Fibroblast of skin of right biceps (primary cell): ENCODE data around the gene TNS4.
"Not testable (repeated sequence)": the region's sequence is repeated elsewhere in the genome, so short reads cannot be mapped to it uniquely, and the experiment has no call there.

ENCODE experiments used
- DNase-seq: peaks from one replicate; pipeline ENCODE4 v3.0.0-alpha.2; 2013

TNS4 gene, protein sequence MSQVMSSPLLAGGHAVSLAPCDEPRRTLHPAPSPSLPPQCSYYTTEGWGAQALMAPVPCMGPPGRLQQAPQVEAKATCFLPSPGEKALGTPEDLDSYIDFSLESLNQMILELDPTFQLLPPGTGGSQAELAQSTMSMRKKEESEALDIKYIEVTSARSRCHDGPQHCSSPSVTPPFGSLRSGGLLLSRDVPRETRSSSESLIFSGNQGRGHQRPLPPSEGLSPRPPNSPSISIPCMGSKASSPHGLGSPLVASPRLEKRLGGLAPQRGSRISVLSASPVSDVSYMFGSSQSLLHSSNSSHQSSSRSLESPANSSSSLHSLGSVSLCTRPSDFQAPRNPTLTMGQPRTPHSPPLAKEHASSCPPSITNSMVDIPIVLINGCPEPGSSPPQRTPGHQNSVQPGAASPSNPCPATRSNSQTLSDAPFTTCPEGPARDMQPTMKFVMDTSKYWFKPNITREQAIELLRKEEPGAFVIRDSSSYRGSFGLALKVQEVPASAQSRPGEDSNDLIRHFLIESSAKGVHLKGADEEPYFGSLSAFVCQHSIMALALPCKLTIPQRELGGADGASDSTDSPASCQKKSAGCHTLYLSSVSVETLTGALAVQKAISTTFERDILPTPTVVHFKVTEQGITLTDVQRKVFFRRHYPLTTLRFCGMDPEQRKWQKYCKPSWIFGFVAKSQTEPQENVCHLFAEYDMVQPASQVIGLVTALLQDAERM

DNA sequence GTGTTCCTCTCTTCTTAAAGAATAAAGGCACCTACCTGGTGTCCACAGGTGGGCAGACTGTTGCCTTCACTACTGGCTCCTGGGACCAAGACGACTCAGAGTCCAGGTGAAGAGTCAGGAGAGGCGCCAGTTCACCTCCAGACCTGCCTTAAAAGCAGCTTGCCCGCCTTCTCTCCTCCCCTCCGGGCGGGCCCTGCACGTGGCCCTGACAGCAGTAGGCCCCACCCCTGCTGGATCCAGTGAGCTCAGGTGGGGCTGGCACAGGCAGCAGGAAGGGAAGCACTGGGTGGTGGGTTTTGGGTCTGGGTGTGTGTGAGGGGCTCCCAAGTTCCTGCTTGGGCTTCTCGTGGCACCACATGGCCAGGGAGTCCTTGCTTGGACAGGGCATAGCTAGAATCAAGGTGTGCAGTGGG lies at the start of gene TNS4:
TSS of gene TNS4 (minus strand) at position 125 of the 413 bp plus-strand sequence. CDS start 5,198 bp downstream, outside the sequence.
- no peak for DNase-seq

DNA sequence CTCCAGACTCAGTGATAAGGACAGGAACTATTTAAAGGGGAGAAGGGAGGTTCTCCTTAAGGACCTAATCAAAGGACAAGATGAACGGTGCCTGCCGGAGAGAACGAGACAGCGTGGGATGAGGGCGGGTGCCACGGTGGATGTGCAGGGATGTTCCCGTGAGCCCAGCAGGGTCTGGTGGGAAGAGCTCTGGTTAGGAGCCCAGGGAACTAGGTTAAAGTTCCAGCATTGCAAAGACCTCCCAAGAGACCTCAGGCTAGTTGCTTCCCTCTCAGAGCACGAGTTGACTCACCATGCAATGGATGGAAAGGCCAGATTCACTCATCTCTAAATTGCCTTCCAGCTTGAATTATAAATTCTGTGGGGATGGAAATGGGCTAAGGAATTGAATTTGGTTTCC lies 49.2 kb upstream of the TNS4 start:
- peak; percentile 94 for DNase-seq

DNA sequence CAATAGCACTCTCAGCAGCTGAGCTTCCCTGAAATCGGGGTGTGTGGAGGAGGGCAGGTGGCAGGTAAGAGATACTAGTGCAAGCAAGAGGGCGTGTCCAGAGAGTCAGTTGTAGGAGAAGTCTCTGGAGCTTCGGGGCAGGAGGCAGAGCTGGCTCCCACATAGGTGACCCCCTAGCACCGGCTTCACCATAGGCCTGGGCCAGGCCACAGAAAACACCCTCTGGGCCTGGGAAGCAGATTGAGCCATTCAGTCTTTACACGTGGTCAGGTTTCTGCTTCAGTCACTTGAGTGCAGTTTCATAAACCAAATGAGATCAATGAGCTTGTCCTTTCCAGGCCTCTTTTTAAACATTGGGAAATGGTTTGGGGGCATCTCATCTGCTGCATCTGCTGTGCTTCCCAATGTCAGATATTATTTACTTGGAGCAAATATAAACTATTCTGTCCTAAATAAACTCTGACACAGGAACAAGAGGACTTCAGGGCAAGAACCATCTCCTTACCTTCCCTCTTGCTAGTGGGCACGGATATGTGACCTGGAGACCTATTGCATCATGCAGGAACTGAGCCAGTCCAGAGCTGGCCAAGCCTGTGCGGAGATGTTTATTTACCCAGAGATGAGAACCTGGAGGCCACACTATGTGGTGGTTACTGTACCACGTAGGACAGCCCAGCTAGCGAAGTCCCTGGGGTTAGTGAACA lies 47.7 kb upstream of the TNS4 start:
- DNase-seq, result peak; percentile 60

DNA sequence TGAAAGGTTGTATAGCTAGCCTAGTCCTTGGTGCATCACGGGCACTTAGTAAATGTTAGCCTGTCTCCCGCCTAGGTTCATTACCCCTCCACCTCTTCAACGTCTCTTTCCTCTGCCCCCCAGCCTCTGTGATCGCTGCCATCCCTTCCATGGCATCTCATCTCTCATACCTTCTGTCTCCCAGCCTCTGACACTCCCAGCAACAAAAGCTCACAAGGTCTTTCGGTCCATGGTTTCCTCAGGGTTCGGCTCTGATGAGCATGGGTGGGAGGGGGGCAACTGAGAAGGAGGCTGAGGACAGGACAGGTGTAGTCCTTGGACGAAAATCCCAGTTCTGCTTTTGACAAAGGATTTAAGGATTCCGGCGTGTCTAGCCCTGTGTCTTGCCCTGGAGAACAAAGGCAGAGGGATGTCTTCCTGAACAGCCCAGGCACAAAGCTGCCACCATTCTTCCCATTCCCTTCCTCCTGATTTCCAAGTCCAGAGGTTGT lies 47.1 kb upstream of the TNS4 start:
- DNase-seq, result no peak

DNA sequence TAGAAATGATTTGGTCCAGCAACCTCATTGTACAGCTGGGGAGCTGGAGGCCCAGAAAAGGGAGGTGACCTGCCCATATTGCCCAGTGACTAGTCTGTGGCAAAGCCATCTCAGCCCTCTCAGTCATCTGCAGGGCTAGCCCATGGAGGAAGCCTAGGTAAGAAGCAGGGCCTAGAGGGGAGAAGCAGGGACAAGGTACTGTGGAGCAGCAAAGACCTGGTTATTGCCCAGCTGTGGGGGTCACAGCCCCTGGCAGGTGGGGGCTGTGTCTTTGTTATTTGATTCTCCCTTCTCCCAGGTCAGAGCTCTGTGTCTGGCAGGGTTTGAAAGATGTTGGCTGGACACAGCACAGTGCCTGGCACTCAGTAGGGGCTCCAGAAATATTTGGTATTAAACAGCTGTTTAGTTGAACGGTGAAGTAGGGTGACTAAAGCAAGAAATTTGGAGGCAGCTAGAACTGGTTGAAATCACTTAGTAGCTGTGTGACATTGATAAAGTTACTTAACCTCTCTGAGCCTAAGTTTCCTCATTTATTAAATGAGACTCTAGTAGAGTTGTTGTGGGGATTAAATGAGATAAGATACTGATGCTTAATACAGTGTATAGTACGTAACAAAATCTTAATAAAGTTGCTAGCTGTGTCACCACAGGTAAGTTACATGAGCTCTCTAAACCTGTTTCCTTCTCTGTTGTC lies 46.5 kb upstream of the TNS4 start:
- no peak for DNase-seq

DNA sequence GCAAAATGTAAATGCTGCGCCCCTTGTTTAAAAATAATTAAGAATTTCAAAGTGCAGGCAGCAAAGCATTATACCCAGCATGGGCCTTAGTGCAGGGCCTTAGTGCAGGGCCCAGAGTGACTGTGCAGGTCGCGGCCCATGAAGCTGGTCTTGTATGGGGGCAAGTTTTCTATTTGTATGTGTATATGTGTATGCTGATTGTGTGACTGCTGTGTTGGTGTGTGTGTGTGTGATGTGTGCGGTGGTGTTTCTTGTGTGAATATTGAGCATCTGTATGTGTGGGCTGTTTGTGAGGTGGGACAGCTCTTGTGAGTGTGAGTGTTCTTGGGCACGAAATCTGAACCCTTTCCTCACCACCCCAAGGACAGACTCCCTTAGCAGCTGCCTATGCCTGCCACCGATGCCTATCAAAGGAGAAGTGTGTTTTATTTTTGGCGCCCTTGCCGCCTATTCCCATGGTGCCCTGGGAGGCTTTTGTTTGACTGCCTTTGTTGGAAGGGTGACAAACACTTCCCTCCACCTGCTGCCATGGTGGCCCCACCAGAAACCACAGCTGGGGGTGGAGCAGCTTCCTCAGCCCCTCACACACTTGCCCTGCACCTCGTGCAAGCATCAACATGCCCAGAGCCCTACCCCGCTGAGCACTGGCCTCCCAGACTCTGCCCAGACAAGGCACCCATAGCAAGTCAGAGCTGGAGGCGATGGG lies 45.8 kb upstream of the TNS4 start:
- DNase-seq, result no peak

DNA sequence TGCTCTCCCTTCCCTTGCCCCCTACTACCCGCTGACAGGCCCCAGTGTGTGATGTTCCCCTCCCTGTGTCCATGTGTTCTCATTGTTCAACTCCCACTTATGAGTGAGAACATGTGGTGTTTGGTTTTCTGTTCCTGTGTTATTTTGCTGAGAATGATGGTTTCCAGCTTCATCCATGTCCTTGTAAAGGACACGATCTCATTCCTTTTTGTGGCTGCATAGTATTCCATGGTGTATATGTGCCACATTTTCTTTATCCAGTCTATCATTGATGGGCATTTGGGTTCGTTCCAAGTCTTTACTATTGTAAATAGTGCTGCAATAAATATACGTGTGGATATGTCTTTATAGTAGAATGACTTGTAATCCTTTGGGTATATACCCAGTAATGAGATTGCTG lies 45.1 kb upstream of the TNS4 start:
- DNase-seq, result not testable (repeated sequence)

DNA sequence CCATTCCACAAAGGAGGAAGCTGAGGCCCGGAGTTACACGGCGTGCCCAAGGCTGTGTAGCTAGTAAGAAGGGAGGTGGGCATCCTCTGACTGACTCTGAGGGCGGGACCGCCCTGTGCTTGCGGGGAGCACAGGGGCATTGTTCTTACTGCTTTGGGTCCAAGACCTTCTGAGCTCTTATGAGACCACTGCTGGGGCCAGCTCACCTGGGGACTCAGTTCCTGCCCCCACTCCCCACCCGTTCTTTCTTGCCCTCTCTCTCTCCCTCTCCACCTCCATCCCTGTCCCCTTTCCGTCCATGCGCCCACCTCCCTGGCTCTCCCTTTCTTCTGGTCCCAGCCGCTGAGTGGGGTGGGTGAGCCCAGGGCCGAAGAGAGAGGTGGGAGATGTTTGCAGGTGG lies 44.2 kb upstream of the TNS4 start:
- DNase-seq, result no peak

DNA sequence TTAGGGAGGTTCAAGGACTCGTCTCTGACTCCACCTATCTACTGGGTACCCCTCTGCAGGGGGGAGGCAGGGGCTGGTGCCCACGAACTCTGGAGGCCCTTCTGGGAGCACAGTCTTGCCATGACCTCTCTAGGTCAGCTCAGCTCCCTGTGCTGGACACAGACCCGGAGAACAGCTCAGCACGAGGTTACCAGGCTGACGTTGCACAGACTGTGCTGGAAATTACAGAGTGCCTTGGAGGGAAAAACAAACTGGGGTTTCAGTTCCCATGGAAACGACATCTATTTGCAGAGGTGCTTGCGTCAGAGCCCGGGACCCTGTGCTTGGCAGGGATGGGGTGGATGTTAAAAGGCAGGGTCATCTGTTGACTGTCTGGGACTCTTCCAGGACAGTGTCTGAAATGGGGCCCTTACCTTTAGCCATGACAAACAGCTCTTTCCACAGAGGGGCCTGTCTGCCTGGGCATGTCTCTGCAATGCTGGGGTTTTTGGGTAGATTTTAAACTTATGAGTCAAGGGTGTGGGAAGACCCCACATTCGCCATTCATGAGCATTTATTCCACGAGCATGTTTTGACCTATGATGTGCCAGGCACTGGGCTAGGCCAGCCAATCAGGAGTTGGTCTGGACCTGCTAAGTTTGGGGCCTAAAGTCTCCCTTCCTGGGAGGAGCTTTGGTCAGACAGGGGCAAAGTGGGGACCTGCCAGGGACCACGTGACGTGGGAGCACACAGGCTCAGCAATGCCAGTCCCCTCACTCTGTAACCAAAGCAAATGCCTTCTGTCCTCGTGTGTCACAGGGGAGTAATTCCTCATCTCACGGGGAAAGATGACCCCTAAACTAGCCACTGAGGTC lies 41.4 kb upstream of the TNS4 start:
- peak; percentile 90 for DNase-seq

DNA sequence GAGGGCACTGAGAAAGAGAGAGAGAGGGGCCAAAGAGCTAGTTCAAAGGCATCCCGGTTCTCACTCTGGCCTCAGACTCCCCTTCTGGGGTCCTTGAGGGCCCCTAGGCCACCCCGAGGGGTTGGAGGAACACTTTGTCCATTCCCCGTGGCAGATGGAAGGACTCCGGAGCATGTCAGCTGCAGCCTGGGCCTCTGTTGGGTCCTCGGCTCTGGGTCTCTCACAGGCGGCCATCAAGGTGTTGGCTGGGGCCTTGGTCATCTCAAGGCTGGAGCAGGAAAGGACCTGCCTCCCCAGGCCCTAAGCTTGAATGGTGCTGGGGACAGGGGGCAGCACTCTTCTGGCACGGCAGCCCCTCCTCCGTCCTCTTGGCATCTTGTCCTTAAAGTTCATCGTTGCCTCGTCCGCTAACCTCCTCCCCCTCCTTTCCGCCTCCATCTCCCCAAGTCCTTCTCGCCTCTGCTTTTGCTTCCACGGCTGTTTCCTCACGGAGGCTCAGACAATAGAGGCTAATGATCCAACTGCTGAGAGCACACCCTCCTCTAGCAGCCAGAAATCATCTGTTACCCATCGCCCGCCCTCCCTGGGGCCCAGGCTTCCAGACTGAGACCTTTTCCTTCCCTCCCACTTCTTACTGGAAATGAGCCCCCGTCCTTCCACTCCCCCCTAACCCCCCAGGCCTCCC lies 40.6 kb upstream of the TNS4 start:
- peak; percentile 63 for DNase-seq

DNA sequence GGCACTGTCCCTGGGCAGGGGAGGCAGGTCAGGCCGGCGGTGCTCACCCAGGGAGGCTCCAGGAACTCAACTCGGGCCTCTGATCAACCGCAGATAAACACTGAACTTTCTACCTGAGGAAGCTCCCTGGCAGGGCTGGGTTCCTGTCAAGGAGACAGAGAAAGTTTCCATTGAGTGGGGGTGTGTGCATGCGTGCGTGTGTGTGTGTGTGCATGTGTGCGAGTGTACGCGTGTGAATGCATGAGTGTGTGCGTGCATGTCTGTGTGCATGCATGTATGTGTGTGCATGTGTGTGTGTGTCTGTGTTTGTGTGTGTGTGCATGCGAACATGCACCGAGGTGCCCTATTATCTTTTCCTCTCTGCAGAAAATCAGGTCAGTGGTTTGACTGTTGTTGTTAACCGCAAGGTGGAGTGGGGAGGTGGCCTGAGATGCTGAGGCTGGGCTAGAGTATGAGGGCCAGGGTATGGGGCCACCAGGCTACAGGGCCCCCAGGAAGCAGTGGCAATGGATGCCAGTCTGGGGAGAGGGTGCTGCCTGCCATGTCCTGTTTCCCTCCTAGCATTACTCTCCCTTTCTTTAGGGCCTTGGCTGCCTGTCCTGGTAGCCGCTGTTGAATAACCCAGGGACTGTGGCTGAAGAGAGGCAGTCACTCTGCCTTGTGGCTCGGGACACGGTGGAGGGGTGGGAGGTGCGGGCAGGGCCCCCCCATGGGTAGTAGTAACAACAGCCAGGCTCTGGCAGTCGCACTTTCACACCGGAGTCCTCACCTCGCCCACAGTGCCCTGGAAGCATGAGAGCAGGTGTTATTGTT lies 39.8 kb upstream of the TNS4 start:
- DNase-seq, result no peak

DNA sequence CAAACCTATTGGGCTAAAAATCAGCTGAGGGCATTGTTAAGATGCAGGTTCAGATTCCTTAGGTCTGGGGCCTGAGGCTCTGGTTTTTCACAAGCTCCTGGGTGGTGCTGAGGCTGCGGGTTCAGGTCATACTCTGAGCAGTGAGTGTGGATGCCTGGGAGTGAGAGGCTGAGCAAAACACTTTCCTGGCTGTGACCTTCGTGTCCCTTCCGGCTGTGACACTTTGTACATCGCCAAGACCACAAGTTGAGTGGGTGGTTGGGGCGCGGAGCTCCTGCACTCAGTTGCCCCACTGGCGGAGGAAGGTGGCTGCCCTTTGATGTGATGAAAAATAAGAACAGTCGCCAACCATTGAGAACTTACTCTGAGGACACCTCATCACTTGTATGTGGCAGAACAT lies 39.0 kb upstream of the TNS4 start:
- no peak for DNase-seq

DNA sequence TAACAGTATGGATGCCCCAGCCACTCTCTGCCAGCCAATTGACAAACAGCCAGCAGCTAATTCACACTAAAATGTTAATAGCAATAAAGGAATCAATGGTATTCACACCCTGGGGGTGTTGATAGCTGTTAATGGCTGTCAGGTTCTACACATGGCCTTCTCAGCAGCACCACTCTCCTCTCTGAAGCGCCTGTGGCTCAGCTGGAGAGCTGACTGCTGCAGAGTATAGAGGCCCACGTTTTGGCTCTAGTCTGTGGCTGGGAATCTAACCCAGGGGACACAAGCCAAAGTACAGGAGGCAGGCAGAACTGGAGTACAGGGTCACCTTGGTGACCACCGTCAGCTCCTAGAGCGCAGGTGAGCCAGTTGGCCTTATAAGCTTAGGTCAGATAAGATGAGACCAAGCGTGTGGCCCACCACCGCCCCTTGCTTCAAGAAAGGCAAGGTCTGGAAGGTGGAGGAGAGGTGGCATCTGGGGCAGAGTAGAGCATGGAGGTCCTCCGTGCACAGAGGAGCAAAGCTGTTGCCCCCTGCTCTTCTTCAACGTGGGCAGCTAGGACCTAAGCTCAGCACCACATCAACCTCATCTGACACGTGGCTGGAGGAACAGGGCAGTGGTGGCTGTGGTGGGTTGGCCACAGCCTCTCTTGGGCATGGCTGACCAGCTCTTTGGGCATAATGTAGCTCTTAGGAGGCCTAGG lies 38.4 kb upstream of the TNS4 start:
- DNase-seq, result no peak

DNA sequence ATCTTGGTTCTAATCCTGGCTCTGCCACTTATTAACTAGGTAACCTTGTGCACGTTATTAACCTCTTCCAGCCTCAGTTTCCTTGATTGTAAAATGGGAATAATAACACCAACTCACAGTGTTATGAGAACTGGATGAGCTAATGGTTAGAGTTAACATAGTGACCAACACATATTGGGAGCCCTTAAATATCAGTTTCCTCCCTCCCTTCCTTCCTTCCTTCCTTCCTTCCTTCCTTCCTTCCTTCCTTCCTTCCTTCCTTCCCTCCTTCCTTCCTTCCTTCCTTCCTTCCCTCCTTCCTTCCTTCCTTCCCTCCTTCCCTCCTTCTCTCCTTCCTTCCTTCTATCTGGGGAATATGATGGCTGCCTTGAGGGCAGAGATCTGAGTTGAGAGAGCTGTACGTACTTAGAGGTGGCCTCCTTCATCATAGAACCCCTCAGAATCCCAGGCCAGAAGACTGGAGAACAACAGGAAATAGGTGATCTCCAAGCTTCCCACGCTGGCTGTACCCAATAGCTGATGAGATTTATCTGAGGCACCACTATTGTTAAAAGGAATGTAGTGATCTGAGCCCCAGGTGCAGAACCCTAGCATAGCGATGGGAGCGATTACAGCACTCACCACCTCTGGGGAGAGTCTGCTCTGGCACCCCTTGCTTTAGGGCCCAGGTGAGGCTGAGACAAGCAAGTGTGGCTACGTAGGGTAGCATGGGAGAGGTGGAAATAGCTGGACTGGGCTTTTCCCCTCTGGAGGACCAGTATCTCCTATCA lies 37.7 kb upstream of the TNS4 start:
- no peak for DNase-seq

DNA sequence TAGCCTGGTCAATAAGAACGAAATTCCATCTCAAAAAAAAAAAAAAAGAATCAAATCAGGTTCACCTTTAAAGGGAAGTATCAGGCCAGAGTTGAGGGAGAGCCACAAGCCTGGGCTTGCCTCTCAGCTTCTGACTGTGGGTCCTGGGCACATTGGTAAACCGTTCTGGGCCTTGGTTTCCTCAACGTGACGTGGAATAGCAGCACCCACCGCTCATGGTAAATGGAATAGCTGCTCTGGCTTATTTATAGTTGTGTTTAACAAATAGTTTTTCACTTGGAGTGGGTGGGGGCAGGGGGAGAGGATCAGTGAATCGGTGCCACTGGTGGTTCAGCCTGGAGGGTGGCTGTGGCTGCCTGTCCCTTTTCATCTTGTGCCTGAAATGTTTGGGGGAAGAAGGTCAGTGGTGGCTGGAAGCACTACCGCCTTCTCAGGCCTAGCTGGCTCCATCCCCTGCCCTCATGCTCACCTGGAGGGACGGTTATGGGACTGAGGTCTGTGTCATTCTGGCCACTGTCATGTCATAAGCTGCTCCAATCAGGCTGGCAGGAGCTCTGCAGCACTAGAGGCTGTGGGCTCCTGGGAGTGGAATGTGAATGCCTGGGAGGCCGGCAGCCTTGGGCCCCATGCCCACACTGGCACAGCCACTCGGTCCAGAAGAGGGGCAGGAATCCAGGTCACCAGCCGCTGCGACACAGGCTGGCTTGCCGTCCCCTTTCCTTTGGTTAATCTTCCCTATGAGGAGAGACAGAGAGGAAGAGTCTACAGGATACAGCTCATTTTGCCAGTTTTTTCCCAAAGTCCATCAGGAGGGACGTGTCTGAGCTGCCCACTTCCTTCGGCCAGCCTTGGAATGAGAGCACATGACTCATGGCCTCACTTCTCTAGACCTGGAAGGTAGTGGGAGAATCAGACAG lies 36.9 kb upstream of the TNS4 start:
- DNase-seq, result no peak

DNA sequence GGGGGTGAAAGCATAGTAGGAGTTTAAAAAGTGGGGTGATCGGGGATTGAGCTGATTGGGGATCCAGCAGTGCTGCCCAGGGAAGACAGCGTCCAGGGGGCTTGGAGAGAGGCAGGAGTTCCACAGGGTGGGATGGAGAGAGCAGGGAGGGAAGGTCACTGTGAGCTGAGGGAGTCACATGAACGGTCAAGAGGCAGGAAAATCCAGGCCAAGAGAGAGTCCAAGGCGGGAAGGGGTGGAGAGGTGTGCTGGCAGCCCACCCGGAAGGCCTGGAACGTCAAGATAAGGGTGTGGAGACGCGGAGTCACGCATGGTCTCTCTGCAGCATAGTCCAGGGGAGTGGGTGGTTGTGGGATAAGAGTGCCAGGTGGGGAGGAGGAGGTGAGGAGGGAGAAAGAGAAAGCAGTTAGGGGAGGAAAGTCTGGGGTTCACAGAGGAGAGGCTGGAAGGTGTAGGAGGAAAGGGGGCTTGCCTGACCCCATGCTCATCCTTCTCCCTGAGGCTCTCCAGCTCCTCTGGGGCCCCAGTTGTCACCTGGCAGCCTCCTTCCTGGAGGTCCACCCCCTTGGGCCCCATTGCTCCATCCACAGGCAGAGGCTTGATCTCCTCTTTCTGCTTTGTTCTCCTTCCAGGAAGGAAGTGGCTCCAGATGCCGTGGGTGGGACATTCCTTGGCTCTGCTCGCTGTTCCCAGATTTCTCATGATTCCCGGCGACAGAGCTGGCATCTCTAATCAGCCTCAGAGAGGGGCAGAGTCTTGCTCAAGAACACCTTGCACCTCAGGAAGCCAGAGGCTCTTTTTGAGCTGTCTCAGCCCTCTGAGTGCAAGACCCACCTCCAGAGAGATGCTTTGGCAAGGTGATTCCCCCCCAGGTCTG lies 35.1 kb upstream of the TNS4 start:
- DNase-seq, result peak; percentile 59
